NCI-H128 (cell line): ENCODE results near the gene STON2.
A peak's percentile ranks its signal among the peaks of the same experiment; 100 is the strongest.
"Not testable (repeated sequence)": the region's sequence is repeated elsewhere in the genome, so short reads cannot be mapped to it uniquely, and the experiment has no call there.

Experiments used
- DNase-seq: peaks from one replicate; lab custom pipeline; 2025; ENCODE audit not compliant: unreplicated experiment; lab: John Stamatoyannopoulos, UW

STON2 gene

GRCh38 chr14:81384900-81385299 lies 15.2 kb downstream of the STON2 start:
- DNase-seq, result no peak

DNA sequence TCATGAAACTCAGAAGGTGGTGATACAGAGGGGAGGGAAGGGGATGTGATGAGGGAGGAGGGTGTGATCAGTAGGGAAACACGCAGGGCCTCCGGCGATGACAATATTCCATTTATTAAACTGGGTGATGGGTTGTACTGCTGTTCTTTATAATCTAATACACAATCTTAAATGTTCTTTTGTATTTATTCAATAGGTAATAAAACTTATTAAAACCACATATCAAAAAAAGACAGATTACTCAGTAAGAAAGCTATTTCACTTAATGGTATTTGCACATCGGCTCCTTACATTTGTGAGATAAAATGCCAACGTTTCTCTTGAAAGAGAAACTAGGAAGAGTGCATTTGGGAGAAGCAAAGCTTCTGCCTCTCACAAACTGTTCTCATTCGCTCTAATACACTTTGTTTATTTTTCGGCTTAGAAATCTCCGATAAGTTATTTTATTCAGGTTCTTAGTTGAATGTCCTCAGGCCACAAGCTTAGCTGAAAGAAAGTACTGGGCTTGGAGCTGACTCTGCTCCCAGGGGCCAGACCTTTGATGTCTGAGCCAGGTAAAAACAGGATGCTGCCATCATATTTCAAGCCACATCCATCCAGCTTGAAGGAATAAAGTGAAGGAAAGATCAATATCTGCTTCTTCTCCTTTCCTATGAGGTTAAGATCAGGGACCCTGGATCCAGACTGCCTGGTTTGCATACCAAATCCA lies 17.5 kb downstream of the STON2 start:
- no peak for DNase-seq

GRCh38 chr14:81380009-81380408 lies 20.1 kb downstream of the STON2 start:
- not testable (repeated sequence) for DNase-seq

DNA sequence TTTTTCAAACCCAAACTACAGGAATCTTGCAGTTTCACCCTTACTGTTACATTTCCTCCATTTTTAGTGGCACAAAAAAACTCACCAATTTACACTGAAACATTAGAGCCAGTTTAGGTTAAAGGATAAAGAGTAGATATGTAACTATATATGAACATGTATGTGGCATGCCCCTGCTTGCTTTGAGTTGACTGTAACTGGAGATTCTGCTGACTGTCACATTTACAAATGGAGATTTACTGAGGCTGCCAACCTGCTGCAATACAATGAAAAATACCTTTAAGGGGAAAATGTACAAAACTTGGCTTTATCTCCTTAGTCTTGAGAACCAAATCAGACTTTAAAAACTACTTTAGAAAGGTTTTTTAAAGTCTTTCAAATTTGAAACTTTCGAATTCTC lies 28.3 kb downstream of the STON2 start:
- DNase-seq, result no peak

GRCh38 chr14:81367563-81367962 lies 32.6 kb downstream of the STON2 start:
- no peak for DNase-seq

DNA sequence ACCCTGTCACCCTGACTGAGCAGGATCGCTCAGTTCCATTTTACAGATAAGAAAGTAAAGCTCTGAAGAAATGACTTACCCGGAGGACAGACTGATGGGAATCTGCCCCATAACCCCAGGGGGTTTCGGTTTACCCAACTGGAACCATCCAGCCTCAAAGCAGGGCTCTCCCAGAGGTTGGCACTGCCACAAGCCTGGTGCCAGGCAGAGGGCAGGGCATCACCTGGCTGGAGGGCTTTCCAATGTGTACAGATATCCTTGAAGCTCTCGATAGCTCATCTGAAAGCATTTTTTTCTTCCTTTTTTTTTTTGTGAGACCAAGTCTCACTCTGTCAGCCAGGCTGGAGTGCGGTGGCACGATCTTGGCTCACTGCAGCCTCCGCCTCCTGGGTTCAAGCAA lies 33.2 kb downstream of the STON2 start:
- no peak for DNase-seq

DNA sequence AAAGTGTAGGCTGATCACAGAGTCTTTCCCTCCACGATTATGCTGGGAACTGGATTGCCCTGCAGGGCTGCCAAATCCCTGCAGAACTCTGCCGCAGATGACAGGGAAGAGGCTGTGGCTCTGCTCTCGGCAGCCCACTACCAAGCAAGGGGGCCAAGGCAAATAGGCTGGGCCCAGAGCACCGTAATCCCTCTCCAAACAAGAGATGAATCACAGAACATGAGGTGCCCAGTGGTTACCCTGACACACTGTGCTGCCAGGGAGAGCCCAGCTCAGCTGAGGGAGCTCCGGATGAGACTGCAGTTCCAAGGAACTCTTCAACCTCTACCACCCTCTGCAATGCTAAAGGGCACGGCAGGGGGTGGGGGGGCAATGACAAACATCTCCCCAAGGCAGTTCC lies 33.9 kb downstream of the STON2 start:
- no peak for DNase-seq

DNA sequence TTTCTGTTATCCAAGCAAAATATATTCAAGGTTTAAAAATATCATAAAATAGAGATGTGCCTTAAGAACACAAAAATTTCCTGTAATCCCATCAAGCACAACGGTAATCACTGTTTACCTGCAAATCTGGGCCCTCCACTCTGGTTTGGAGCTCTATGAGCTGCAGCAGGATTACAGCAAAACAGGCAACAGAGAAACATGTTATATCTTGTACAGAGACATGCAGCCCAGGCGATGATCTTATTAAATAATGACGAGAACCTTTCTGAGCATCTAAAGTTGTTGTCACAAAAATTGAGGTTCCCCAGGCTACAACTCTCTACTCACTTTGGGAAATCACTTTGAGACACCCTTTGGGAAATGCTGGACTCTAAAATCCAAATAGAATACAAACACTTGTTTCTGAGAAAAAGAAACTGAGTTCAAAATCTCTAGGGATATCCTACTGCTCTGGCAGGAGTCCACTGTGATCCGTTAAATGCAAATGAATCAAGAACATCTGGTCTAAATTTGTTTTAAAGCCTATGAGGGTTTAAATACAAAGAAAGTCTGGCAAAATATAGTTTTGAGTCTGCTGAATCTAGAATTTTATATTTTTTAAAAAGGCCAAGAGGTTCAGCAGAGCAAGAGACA lies 36.3 kb downstream of the STON2 start:
- DNase-seq, result no peak

DNA sequence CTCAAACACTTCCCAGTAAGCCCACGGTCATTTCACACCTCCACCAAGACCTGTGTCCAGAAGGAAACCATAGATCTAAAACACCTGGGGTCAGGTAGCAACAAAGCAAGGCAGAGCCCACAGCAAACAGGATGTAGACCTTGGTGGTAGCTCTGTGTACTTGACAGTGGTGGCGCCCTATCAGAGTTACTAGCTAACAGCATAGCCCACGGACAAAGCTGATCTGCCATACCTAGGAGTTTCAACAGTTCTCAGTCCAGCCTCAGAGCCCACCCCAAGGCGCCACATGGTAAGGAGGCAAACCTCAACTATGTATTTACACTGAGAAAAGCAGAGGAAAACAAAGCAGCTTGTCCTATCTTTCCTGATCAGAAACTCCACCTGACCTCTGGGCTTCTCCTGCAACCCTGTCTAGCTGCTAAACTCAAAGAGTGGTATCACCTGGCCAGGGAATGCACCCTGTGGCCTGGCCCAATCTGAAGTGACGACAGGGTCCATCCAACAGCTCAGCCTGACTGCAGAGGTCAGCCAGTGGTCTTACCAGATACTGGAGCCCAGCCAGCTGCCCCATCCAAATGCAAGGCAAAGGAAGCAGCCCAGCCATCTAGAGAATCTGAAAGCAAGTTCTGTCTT lies 46.3 kb downstream of the STON2 start:
- no peak for DNase-seq

DNA sequence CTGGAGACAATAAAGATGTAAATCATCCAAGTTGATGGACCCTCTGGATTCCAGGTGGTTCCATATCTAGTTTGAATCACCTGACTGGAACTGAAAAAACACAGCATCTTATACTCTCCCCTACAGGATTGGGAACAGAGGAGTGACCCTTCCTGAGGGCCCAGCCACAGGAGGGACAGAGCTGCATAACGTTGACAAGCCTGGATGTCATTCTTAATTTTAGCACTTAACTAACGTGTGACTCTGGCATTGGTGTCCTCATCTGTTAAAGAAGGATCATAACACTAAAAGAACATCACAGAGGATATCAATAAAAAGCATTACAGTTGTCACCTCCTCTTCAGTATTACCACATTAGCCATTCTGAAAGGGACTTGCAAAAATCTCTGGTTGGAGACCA lies 47.7 kb downstream of the STON2 start:
- no peak for DNase-seq

DNA sequence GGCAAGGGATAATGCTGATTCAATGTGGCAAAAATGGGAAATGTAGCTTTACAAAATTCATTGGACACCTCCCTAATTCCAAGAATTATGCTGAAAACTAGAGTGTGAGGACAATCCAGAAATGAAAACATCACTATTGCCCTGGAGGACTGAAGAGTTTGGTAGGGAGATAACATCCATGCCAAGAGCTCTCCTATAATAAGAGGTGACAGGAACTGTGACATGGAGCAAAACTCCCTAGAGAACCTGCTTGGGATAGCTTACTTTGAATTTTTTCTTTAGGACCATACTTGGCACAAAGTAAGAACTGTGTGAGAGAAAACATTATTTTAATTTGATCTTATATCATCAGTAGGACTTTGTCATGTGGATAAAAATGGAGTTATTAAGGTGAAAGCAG lies 48.9 kb downstream of the STON2 start:
- no peak for DNase-seq

- DNase-seq, result no peak
These were observed 49.6 kb downstream of the STON2 start for GRCh38 chr14:81350344-81351130.

- DNase-seq, result no peak
These were observed 52.1 kb downstream of the STON2 start for GRCh38 chr14:81348061-81348460.

- DNase-seq, result no peak
These were observed 54.3 kb downstream of the STON2 start for GRCh38 chr14:81345781-81346180.

GRCh38 chr14:81344481-81345160 lies 55.5 kb downstream of the STON2 start:
- DNase-seq, result no peak

DNA sequence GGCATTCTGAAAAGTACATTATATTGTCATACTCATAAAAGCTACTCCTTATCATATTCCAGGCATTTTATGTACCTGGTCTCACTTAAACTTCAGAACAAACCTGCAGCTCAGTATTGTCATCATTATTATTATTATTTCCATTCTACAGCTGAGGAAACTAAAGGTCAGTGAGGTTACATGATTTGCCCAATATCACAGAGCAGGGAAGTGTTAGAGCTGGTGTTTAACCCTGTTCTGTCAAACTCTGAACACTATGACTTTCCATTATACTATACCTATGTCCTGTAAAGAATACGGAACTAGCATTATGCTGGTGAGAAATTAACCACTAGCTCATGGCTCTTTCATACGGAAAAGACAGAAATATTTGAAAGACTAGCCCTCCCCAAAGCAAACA lies 56.4 kb downstream of the STON2 start:
- DNase-seq, result no peak

DNA sequence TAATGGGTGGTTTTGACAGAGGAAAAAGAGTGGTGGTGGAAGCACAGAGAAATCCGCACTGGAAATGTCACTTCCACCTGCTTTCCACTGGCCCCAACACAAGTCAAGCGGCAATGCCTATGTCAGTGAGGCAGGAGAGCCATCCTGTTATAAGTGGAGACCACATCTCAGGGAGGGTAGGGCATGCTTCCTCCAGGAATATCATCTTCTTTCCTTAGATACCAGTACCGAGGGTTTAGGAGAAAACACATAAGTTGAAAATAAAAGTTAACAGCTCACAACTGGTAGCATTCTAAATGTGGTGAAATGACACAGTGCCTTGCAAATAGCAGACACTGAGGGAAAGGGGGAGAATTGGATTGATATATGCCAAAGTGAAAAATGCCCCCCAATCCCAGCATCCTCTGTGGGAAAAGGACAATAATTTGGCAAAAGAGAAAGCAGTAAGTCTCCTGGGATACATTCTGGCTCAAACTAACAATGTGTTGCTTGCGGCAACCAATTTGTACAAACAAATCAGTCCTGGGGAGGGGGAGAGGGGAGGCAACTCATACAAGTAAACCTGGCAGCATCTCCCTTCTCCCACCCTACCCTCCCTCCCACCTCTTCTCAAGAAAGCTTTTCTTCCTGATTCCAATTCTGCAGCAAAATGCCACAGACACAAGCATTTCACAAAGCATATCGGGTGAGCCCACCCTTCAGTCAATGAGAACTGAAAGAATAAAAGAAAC lies 57.1 kb downstream of the STON2 start:
- DNase-seq, result no peak

GRCh38 chr14:81341781-81342180 lies 58.3 kb downstream of the STON2 start:
- no peak for DNase-seq

DNA sequence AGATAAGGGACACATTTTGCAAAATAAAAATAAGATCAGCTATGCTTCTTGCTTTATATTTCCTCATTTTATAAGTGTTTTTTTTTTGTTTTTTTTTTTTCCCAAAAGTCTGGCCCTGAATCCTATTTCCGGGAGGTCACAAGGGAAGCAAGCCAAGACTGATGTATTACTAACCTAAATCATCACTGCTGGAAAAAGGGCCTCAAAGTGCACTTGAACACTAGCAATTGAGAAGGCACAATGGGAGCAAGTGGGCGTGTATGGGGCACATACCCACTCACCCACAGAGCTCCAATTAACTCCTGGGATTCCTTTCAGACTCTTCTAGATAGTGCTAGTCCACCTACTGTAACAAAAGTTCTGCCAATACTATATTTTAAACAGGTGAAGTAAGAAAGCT lies 58.8 kb downstream of the STON2 start:
- peak; percentile 57 for DNase-seq

- DNase-seq, result no peak
These were observed 59.9 kb downstream of the STON2 start for GRCh38 chr14:81340201-81340600.
